Kidney (tissue), 14 donors: ENCODE data around the gene CPA4. TPM values are rescaled to one million over a fixed set of nuclear protein-coding genes. Genes with fewer than 3 reads are reported as not detected.

Source experiments
- DNase-seq, 5 donors: peaks; one replicate each; pipeline ENCODE4 v3.0.0-alpha.2; 2013 to 2020
- FAIRE-seq: peaks from 2 replicates; lab custom pipeline; 2012; peaks lifted over from hg19 to GRCh38; lab: Jason Lieb, UNC
- H3K27ac ChIP-seq, 2 donors: one replicate each; pipeline ENCODE4 v1.7.0; 2013; ENCODE audit warnings: low read depth in 2 of 2, low read length in 2 of 2, inconsistent platforms in 1 of 2
- H3K27me3 ChIP-seq: one replicate; pipeline ENCODE4 v1.7.1; 2013; ENCODE audit warnings: low read length, inconsistent platforms; ENCODE audit not compliant: control insufficient read depth, insufficient read depth
- H3K36me3 ChIP-seq, 3 donors: one replicate each; pipeline versions ENCODE4 v1.7.0 to v1.7.1; 2013; ENCODE audit warnings: low read length in 3 of 3, control low read depth in 1 of 3, inconsistent platforms in 1 of 3; ENCODE audit not compliant: insufficient read depth in 3 of 3, control insufficient read depth in 2 of 3
- H3K4me1 ChIP-seq, 3 donors: one replicate each; pipeline versions ENCODE4 v1.7.0 to v1.7.1; 2013; ENCODE audit warnings: low read length in 3 of 3, inconsistent platforms in 1 of 3, low read depth in 1 of 3; ENCODE audit not compliant: control insufficient read depth in 2 of 3, insufficient read depth in 2 of 3
- H3K4me3 ChIP-seq, 3 donors: one replicate each; pipeline versions ENCODE4 v1.7.0 to v1.8.1; 2013; ENCODE audit warnings: low read length in 3 of 3, control low read depth in 1 of 3, inconsistent platforms in 1 of 3
- H3K9ac ChIP-seq, 3 donors: one replicate each; pipeline versions ENCODE4 v1.7.0 to v1.7.1; 2013; ENCODE audit warnings: low read length in 3 of 3, control low read depth in 1 of 3, inconsistent platforms in 1 of 3
- H3K9me3 ChIP-seq, 3 donors: one replicate each; pipeline versions ENCODE4 v1.7.0 to v1.7.1; 2013; ENCODE audit warnings: low read length in 3 of 3, control low read depth in 1 of 3, inconsistent platforms in 1 of 3; ENCODE audit not compliant: control insufficient read depth in 2 of 3, insufficient read depth in 1 of 3
- intact Hi-C: fragments of 100-400 bp; cut with DNase I; formaldehyde crosslinking; loops from one replicate; pipeline ENCODE4 v1.11.1; 2022
- polyA plus RNA-seq: library from polyadenylated mRNA; stranded (reverse); fragments of 350-450 nt; fragmentation: Illumina TruSeq; extraction: RNeasy Lipid Tissue Mini Kit (QIAGEN cat#74804); gene quantifications from one replicate; pipeline ENCODE4 v1.2.3, GENCODE V29; 2014; ENCODE audit warnings: low read depth, low replicate concordance; ENCODE audit not compliant: insufficient read depth
- total RNA-seq: library from RNA; stranded (reverse); fragmentation: NEBNext Ultra II Directional; extraction: Animal tissue kit (Norgen Biotek cat#: 25700); gene quantifications from one replicate; pipeline ENCODE4 v1.2.1, GENCODE V29; 2021
- TF ChIP-seq, protein P1 (sequence below): IDR thresholded peaks from 3 replicates; pipeline ENCODE4 v1.5.1; 2012; ENCODE audit warnings: mild to moderate bottlenecking, moderate library complexity, borderline replicate concordance; ENCODE audit not compliant: insufficient read depth; ENCODE audit errors: extremely low read depth
- donor health status: control.
- donor health status: control.
- donor health status: control.
- donor health status: control.
- donor health status: control.
- donor health status: DM: yes; HTN: yes; CAD: no.
- donor health status: Normal renal cell carcinoma (clear cell type).

Gene CPA4
- total and polyA plus RNA-seq, 2 donors from 2014 or later, result 1.1 TPM; not detected in 1

DNA sequence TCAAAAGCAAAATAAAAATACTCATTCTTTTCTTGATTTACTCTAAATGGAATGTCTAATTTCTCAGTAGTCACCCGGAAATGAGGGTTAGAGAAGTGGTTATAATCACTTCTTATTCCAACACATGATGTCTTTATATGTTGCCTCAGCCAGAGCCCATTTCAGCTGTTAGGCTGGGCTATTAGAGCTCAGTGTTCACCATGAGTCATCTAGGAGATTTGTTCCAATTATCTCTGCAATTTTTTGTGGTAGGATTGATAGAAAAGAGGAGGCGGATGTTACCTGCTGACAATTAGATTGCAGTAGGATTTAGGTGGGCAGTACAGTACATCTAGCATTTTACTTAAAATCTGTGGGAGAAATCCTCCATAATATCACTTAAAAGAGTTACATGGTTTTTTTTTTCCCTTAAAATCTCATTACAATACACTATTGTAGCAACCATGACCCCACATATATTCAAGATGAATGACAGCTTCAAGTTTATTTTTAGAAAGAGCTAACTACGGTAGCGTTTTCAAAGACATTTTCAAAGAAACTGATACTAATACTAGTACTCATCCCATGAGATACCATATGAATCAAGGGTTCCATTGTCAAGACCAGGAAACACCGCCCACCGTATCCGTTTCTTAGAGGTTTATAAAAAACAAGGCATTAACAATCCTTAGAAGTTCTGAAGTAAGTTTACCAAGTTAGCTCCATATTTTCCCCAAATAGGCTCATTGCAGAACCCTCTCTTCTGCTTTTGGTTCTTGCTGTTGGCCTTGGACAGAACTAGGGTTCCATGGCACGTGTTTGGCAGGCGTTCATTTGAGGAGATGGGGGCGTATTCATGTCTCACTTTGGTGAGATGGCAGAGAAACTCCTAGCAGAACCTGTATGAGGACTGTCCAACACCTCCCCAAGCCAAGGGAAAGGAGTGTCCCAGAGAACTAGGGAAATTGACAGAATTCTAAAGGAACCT is 15.9 kb upstream of the CPA4 start:
- no peaks in the 10 kb centered on the region for H3K27me3 ChIP-seq
- DNase-seq, result no peak
- H3K9ac ChIP-seq, result no peak overlapping the region
- peaks cover 0 to 23% (median 2%) of the 10 kb centered on the region in 3 donors for H3K4me1 ChIP-seq
- TF ChIP-seq, protein P1, sequence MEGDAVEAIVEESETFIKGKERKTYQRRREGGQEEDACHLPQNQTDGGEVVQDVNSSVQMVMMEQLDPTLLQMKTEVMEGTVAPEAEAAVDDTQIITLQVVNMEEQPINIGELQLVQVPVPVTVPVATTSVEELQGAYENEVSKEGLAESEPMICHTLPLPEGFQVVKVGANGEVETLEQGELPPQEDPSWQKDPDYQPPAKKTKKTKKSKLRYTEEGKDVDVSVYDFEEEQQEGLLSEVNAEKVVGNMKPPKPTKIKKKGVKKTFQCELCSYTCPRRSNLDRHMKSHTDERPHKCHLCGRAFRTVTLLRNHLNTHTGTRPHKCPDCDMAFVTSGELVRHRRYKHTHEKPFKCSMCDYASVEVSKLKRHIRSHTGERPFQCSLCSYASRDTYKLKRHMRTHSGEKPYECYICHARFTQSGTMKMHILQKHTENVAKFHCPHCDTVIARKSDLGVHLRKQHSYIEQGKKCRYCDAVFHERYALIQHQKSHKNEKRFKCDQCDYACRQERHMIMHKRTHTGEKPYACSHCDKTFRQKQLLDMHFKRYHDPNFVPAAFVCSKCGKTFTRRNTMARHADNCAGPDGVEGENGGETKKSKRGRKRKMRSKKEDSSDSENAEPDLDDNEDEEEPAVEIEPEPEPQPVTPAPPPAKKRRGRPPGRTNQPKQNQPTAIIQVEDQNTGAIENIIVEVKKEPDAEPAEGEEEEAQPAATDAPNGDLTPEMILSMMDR, result no peak
- no peaks in the 10 kb centered on the region for H3K9me3 ChIP-seq
- FAIRE-seq, result no peak
- H3K27ac ChIP-seq, result no peak overlapping the region
- H3K36me3 ChIP-seq, result no peaks in the 10 kb centered on the region
- no peak overlapping the region for H3K4me3 ChIP-seq
- intact Hi-C loops, result no loop called here

GRCh38 chr7:130277763-130278643 is 15.0 kb upstream of the CPA4 start:
- H3K9me3 ChIP-seq, result no peaks in the 10 kb centered on the region
- no peak overlapping the region for H3K9ac ChIP-seq
- intact Hi-C loops, result no loop called here
- FAIRE-seq, result no peak
- H3K4me3 ChIP-seq, result no peak overlapping the region
- H3K27me3 ChIP-seq, result no peaks in the 10 kb centered on the region
- H3K36me3 ChIP-seq, result no peaks in the 10 kb centered on the region
- peaks cover 0 to 23% (median under 1%) of the 10 kb centered on the region in 3 donors for H3K4me1 ChIP-seq
- H3K27ac ChIP-seq, result no peak overlapping the region
- TF ChIP-seq, protein P1, result peak; percentile 69
- peak in 4 of 5 donors; percentile 88 to 96 (median 91) for DNase-seq

GRCh38 chr7:130278860-130279259 is 14.1 kb upstream of the CPA4 start:
- DNase-seq (peak in 3 of 5 donors; percentile 24 to 93 (median 75)), FAIRE-seq (no peak)
- intact Hi-C loops, result no loop called here
- no peaks in the 10 kb centered on the region for H3K27me3 ChIP-seq
- no peaks in the 10 kb centered on the region for H3K36me3 ChIP-seq
- H3K9ac ChIP-seq, result no peak overlapping the region
- H3K27ac ChIP-seq, result no peak overlapping the region
- H3K4me1 ChIP-seq, result peaks cover 0 to 22% (median 0%) of the 10 kb centered on the region in 3 donors
- TF ChIP-seq, protein P1, result no peak
- H3K4me3 ChIP-seq, result no peak overlapping the region
- no peaks in the 10 kb centered on the region for H3K9me3 ChIP-seq
